ENCODE data around the gene GOLGA3. TPM values are rescaled to one million over a fixed set of nuclear protein-coding genes. Genes with fewer than 3 reads are reported as not detected.

Gene GOLGA3
- polyA plus RNA-seq, 1 donor (not counting 4 experiments of a cell fraction or from before 2014, with no cell fraction given) = 11.0 TPM

GRCh38 chr12:132772606-132773005 is 56.1 kb downstream of the GOLGA3 start:
- no peak overlapping the region for H3K27ac ChIP-seq (ENCODE audit: control insufficient read depth, insufficient read depth, low read length)
- no peak for FAIRE-seq
- dilution Hi-C loops (cut with MboI; ENCODE audit: extremely low pct_ligation_motif_present, low sequenced_read_pairs) = no loop called here

GRCh38 chr12:132771126-132771838 is 57.4 kb downstream of the GOLGA3 start:
- no peak overlapping the region for H3K4me3 ChIP-seq (ENCODE audit: control insufficient read depth in 2 of 3, extremely low read depth in 1 of 3, insufficient read depth in 2 of 3, low read depth in 1 of 3, low read length in 3 of 3)
- H3K79me2 ChIP-seq (ENCODE audit: control insufficient read depth, insufficient read depth, low read length) = no peaks in the 10 kb centered on the region
- no peaks in the 10 kb centered on the region for H3K27me3 ChIP-seq (ENCODE audit: control insufficient read depth, extremely low read depth, insufficient read depth, low read length)
- no peak for DNase-seq (ENCODE audit: low read depth, low spot score)
- H3K9me1 ChIP-seq (ENCODE audit: control insufficient read depth, extremely low read depth, insufficient read depth, low read length) = no peaks in the 10 kb centered on the region
- peaks cover 14 to 39% of the 10 kb centered on the region in 2 experiments for H3K36me3 ChIP-seq (ENCODE audit: control insufficient read depth in 2 of 2, extremely low read depth in 1 of 2, insufficient read depth in 2 of 2, low read length in 2 of 2)
- no peak for FAIRE-seq
- no peaks in the 10 kb centered on the region for H3K4me1 ChIP-seq (ENCODE audit: control insufficient read depth, extremely low read depth, insufficient read depth, low read length)
- no peaks in the 10 kb centered on the region for H4K20me1 ChIP-seq (ENCODE audit: control insufficient read depth, extremely low read depth, insufficient read depth, low read length)
- H3K9ac ChIP-seq (ENCODE audit: control insufficient read depth, extremely low read depth, insufficient read depth, low read length) = no peak overlapping the region
- dilution Hi-C loops (cut with MboI; ENCODE audit: extremely low pct_ligation_motif_present, low sequenced_read_pairs) = no loop called here
- H3K9me3 ChIP-seq (ENCODE audit: control insufficient read depth, low read depth, low read length) = no peaks in the 10 kb centered on the region
- no peak for TF ChIP-seq EZH2 (IDR thresholded peaks at IDR 0.05; ENCODE audit: low read length)
- no peak for TF ChIP-seq CTCF (optimal IDR thresholded peaks at IDR 0.05 in 1 of 3, IDR thresholded peaks at IDR 0.05 in 1 of 3, conservative IDR thresholded peaks at IDR 0.05 in 1 of 3; ENCODE audit: extremely low read depth in 1 of 3, insufficient read depth in 2 of 3, low read length in 3 of 3)
- no peak overlapping the region for H2AFZ ChIP-seq (ENCODE audit: control insufficient read depth, low read length)
- H3K4me2 ChIP-seq (ENCODE audit: control insufficient read depth, extremely low read depth, insufficient read depth, low read depth, low read length) = no peak overlapping the region
- H3K27ac ChIP-seq (ENCODE audit: control insufficient read depth, insufficient read depth, low read length) = no peak overlapping the region

More at GRCh38 chr12:132772606-132773005, 56.1 kb downstream of the GOLGA3 start:
- no peak for DNase-seq (ENCODE audit: low read depth, low spot score)
- Histone ChIP-seq H3K4me2 (ENCODE audit: control insufficient read depth, extremely low read depth, insufficient read depth, low read depth, low read length) (no peak overlapping the region), H3K9me3 (ENCODE audit: control insufficient read depth, low read depth, low read length) (no peaks in the 10 kb centered on the region), H3K79me2 (ENCODE audit: control insufficient read depth, insufficient read depth, low read length) (no peaks in the 10 kb centered on the region), H3K4me3 (ENCODE audit: control insufficient read depth in 2 of 3, extremely low read depth in 1 of 3, insufficient read depth in 2 of 3, low read depth in 1 of 3, low read length in 3 of 3) (no peak overlapping the region), H3K9me1 (ENCODE audit: control insufficient read depth, extremely low read depth, insufficient read depth, low read length) (no peaks in the 10 kb centered on the region), H4K20me1 (ENCODE audit: control insufficient read depth, extremely low read depth, insufficient read depth, low read length) (no peaks in the 10 kb centered on the region), H3K36me3 (ENCODE audit: control insufficient read depth in 2 of 2, extremely low read depth in 1 of 2, insufficient read depth in 2 of 2, low read length in 2 of 2) (peaks cover 26 to 50% of the 10 kb centered on the region in 2 experiments), H3K9ac (ENCODE audit: control insufficient read depth, extremely low read depth, insufficient read depth, low read length) (no peak overlapping the region), H3K27me3 (ENCODE audit: control insufficient read depth, extremely low read depth, insufficient read depth, low read length) (no peaks in the 10 kb centered on the region), H2AFZ (ENCODE audit: control insufficient read depth, low read length) (no peak overlapping the region), H3K4me1 (ENCODE audit: control insufficient read depth, extremely low read depth, insufficient read depth, low read length) (no peaks in the 10 kb centered on the region)
- TF ChIP-seq CTCF (optimal IDR thresholded peaks at IDR 0.05 in 1 of 3, IDR thresholded peaks at IDR 0.05 in 1 of 3, conservative IDR thresholded peaks at IDR 0.05 in 1 of 3; ENCODE audit: extremely low read depth in 1 of 3, insufficient read depth in 2 of 3, low read length in 3 of 3) (no peak), EZH2 (IDR thresholded peaks at IDR 0.05; ENCODE audit: low read length) (no peak)

Data from keratinocyte (primary cell).